GM12878 (cell line): ENCODE data around the gene POU2F3. TPM values are rescaled to one million over a fixed set of nuclear protein-coding genes. Genes with fewer than 3 reads are reported as not detected.

Experiments used
- ATAC-seq: fragments of 200-7000 bp; cut with Tn5 transposase; 3 replicates; pipeline ENCODE4 v1.9.1; 2020; ENCODE audit warnings: mild to moderate bottlenecking, moderate library complexity
- BruUV-seq: library from RNA; stranded (reverse); fragments of 400-500 nt; replicated peaks from 2 replicates; lab custom pipeline; 2021; lab: Mats Ljungman, UMichigan
- CTCF ChIA-PET: fragments of 300-600 bp; sonication (Branson Sonifier 250); formaldehyde crosslinking; extraction: SDS; loops from one replicate; lab custom pipeline; 2021; ENCODE audit warnings: inconsistent platforms; lab: Yijun Ruan, JAX
- POLR2A ChIA-PET: fragments of 350-600 bp; formaldehyde crosslinking; extraction: SDS; loops from one replicate; lab custom pipeline; 2021; ENCODE audit warnings: inconsistent platforms; lab: Charles Lee
- RAD21 ChIA-PET: fragments of 300-600 bp; sonication (Branson Sonifier 250); formaldehyde crosslinking; loops from one replicate; lab custom pipeline; 2023; ENCODE audit warnings: antibody characterized with exemption; ENCODE audit not compliant: unreplicated experiment; lab: Charles Lee
- SMC1A ChIA-PET: fragments of 300-600 bp; sonication (Branson Sonifier 250); formaldehyde crosslinking; loops from one replicate; lab custom pipeline; 2023; ENCODE audit not compliant: unreplicated experiment, uncharacterized antibody; lab: Charles Lee
- DNase-seq: peaks from one replicate; pipeline ENCODE4 v3.0.0-alpha.2; 2011; ENCODE audit warnings: low read depth, low spot score
- FAIRE-seq: peaks from 3 replicates; lab custom pipeline; 2011; peaks lifted over from hg19 to GRCh38; lab: Jason Lieb, UNC
- H2AFZ ChIP-seq: 2 replicates; pipeline ENCODE4 v1.6.0; 2011; ENCODE audit warnings: low read depth, low read length, control low read depth; ENCODE audit not compliant: control insufficient read depth
- H3K27ac ChIP-seq: 2 replicates; pipeline ENCODE4 v1.5.1; 2011; ENCODE audit warnings: control low read depth; ENCODE audit not compliant: control insufficient read depth, insufficient read depth
- H3K27me3 ChIP-seq, 2 experiments: replicated peaks in 1 of 2; 2 replicates each; pipeline versions ENCODE4 v1.6.0 to v1.6.1; 2011; ENCODE audit warnings: low read length in 1 of 2; ENCODE audit not compliant: control insufficient read depth in 2 of 2, insufficient read depth in 2 of 2
- H3K36me3 ChIP-seq, 2 experiments: 2 replicates each; pipeline ENCODE4 v1.5.1; 2011; ENCODE audit warnings: low read length in 1 of 2; ENCODE audit not compliant: control insufficient read depth in 2 of 2, insufficient read depth in 2 of 2
- H3K4me1 ChIP-seq: 2 replicates; pipeline ENCODE4 v1.6.1; 2011; ENCODE audit warnings: mild to moderate bottlenecking, low read length, moderate library complexity, mixed read lengths; ENCODE audit not compliant: control insufficient read depth, insufficient read depth
- H3K4me2 ChIP-seq: 2 replicates; pipeline ENCODE4 v1.6.0; 2011; ENCODE audit warnings: control low read depth; ENCODE audit not compliant: control insufficient read depth, insufficient read depth
- H3K4me3 ChIP-seq: fragments of 200-600 bp; sonication (generic); 2 replicates; pipeline ENCODE4 v1.5.1; 2016
- H3K79me2 ChIP-seq: 2 replicates; pipeline ENCODE4 v1.6.0; 2011; ENCODE audit warnings: low read length; ENCODE audit not compliant: control insufficient read depth, insufficient read depth
- H3K9ac ChIP-seq: 2 replicates; pipeline ENCODE4 v1.8.0; 2011; ENCODE audit warnings: low read length, control low read depth, mixed read lengths; ENCODE audit not compliant: control insufficient read depth, insufficient read depth
- H3K9me3 ChIP-seq: replicated peaks from 3 replicates; pipeline ENCODE4 v1.5.1; 2011; ENCODE audit warnings: mild to moderate bottlenecking, low read length; ENCODE audit not compliant: control insufficient read depth, insufficient read depth
- H4K20me1 ChIP-seq: 2 replicates; pipeline ENCODE4 v1.6.0; 2011; ENCODE audit not compliant: control insufficient read depth, insufficient read depth
- ATF3 ChIP-seq: IDR thresholded peaks from 2 replicates; pipeline ENCODE4 v1.6.1; 2011; ENCODE audit warnings: low read depth, mild to moderate bottlenecking, low read length, moderate library complexity, borderline replicate concordance; ENCODE audit errors: extremely low read depth
- BHLHE40 ChIP-seq, 2 experiments: fragments of 450-650 bp in 1 of 2; IDR thresholded peaks; 2 replicates each; pipeline ENCODE4 v1.6.1; 2011 to 2017; ENCODE audit warnings: low read depth in 2 of 2, borderline replicate concordance in 1 of 2, improper control_type of control experiment in 1 of 2, low read length in 1 of 2, mild to moderate bottlenecking in 1 of 2
- CBX5 ChIP-seq: sonication (generic); IDR thresholded peaks from 2 replicates; pipeline ENCODE4 v1.6.1; 2016; ENCODE audit warnings: low read depth, moderate library complexity, mild to moderate bottlenecking, inconsistent platforms
- CHD1 ChIP-seq: IDR thresholded peaks from 2 replicates; pipeline ENCODE4 v1.6.1; 2012; ENCODE audit warnings: low read depth, low read length, improper control_type of control experiment
- CTCF ChIP-seq, 3 experiments: IDR thresholded peaks in 2 of 3; conservative IDR thresholded peaks in 1 of 3; 2 replicates each; pipeline ENCODE4 v1.5.1; 2011; ENCODE audit warnings: low read depth in 3 of 3, low read length in 3 of 3, mild to moderate bottlenecking in 3 of 3, control low read depth in 2 of 3, moderate library complexity in 2 of 3, inconsistent platforms in 1 of 3, mixed read lengths in 1 of 3; ENCODE audit not compliant: control insufficient read depth in 2 of 3, insufficient read depth in 1 of 3; ENCODE audit errors: extremely low read depth in 1 of 3
- JUND ChIP-seq: IDR thresholded peaks from 2 replicates; pipeline ENCODE4 v1.6.1; 2012; ENCODE audit warnings: low read depth, mild to moderate bottlenecking, low read length, improper control_type of control experiment, moderate library complexity
- MEF2B ChIP-seq: fragments of 450-650 bp; IDR thresholded peaks from 2 replicates; pipeline ENCODE4 v1.6.1; 2018; ENCODE audit warnings: mild to moderate bottlenecking, moderate library complexity; ENCODE audit not compliant: partially characterized antibody, poor library complexity, severe bottlenecking
- MLLT1 ChIP-seq: fragments of 450-650 bp; IDR thresholded peaks from 2 replicates; pipeline ENCODE4 v1.6.1; 2016; ENCODE audit warnings: mild to moderate bottlenecking
- NBN ChIP-seq: fragments of 450-650 bp; IDR thresholded peaks from 2 replicates; pipeline ENCODE4 v1.6.1; 2016
- NRF1 ChIP-seq: conservative IDR thresholded peaks from 2 replicates; pipeline ENCODE4 v1.6.1; 2011; ENCODE audit warnings: mild to moderate bottlenecking, low read depth, low read length, improper control_type of control experiment
- RB1 ChIP-seq: fragments of 450-650 bp; formaldehyde crosslinking; IDR thresholded peaks from 2 replicates; pipeline ENCODE4 v1.6.1; 2017; ENCODE audit warnings: mild to moderate bottlenecking, borderline replicate concordance
- ZNF384 ChIP-seq: IDR thresholded peaks from 2 replicates; pipeline ENCODE4 v1.6.1; 2012; ENCODE audit warnings: low read depth, mild to moderate bottlenecking, low read length, improper control_type of control experiment, borderline replicate concordance
- WGBS: methylation state at CpG from one replicate; pipeline ENCODE4 v1.1.6; 2016; ENCODE audit warnings: low lambda C conversion rate; ENCODE audit not compliant: insufficient replicate concordance, insufficient coverage; ENCODE audit errors: missing lambda C conversion rate; 5-methylcytosine and 5-hydroxymethylcytosine counted together
- in situ Hi-C: fragments of 300-500 bp; cut with MboI; formaldehyde crosslinking; loops from 9 replicates; pipeline ENCODE4 v1.14.3; 2018; ENCODE audit warnings: mixed read lengths
- intact Hi-C: fragments of 100-400 bp; cut with micrococcal nuclease; formaldehyde crosslinking; loops from one replicate; pipeline ENCODE4 v1.14.2; 2022; ENCODE audit not compliant: unreplicated experiment
- polyA plus RNA-seq, 11 experiments: library from polyadenylated mRNA; depleted of rRNA in 4 of 11; unstranded in 6 of 11; stranded (reverse) in 5 of 11; fragments of >200 nt; fragmentation: Nextera tagmentation in 4 of 11; fragmentation: Illumina TruSeq in 1 of 11; extraction: Ambion mirVana in 4 of 11; extraction: Trizol in 1 of 11; gene quantifications; 1 replicate in 1 of 11; 2 replicates in 10 of 11; pipeline versions ENCODE4 v1.2.1 to v1.2.3, GENCODE V29; 2011 to 2016; ENCODE audit warnings: inconsistent platforms in 2 of 11, missing spikeins in 2 of 11, low read depth in 1 of 11
- total RNA-seq, 4 experiments: library from RNA; depleted of rRNA in 3 of 4; stranded (reverse); fragments of >200 nt in 3 of 4; fragmentation: Illumina TruSeq in 1 of 4; extraction: Trizol in 1 of 4; gene quantifications; 2 replicates each; pipeline versions ENCODE4 v1.2.1 to v1.2.3, GENCODE V29; 2013 to 2021

The POU2F3 gene
- total and polyA plus RNA-seq, 10 of the 15 experiments (the other 5 are each of a cell fraction or from before 2014, with no cell fraction given) = 0.09 to 4.4 (median 0.33) TPM

GRCh38 chr11:120197251-120197891 is 42.6 kb upstream of the POU2F3 start:
- no peaks in the 10 kb centered on the region for H3K79me2 ChIP-seq
- BruUV-seq = no TSS peak
- FAIRE-seq (no peak), ATAC-seq (no peak)
- H3K4me2 ChIP-seq = no peak overlapping the region
- H2AFZ ChIP-seq = no peak overlapping the region
- ChIA-PET SMC1A (no interaction called here), POLR2A (no interaction called here)
- no peaks in the 10 kb centered on the region for H3K4me1 ChIP-seq
- H3K27me3 ChIP-seq = peaks cover 0 to 2% of the 10 kb centered on the region in 2 experiments; a peak in 3 of 4 replicates
- in situ Hi-C loops = no loop called here
- TF ChIP-seq MEF2B (no peak), NBN (no peak), NRF1 (no peak), RB1 (no peak), JUND (no peak), ZNF384 (no peak), CBX5 (no peak)
- TF ChIP-seq, all 136 proteins: peak for 0
- H3K9me3 ChIP-seq = no peaks in the 10 kb centered on the region
- ChIA-PET RAD21 (no interaction called here), CTCF (interaction anchor here (0.9 kb wide), 1 partner anchor 32 kb away, joined by 3 read pairs; no protein-coding TSS in a partner anchor)
- H4K20me1 ChIP-seq = no peaks in the 10 kb centered on the region
- H3K36me3 ChIP-seq = no peaks in the 10 kb centered on the region
- no peak for DNase-seq
- intact Hi-C loops = no loop called here
- no peak overlapping the region for H3K27ac ChIP-seq
- H3K4me3 ChIP-seq = no peak overlapping the region
- H3K9ac ChIP-seq = no peak overlapping the region
- WGBS = 42% methylated on average over 9 of the region's 14 CpGs

- Histone ChIP-seq H3K36me3 (no peaks in the 10 kb centered on the region), H3K27ac (no peak overlapping the region), H4K20me1 (no peaks in the 10 kb centered on the region), H3K9me3 (no peaks in the 10 kb centered on the region), H3K79me2 (no peaks in the 10 kb centered on the region), H3K9ac (no peak overlapping the region), H3K4me1 (no peaks in the 10 kb centered on the region), H3K27me3 (peaks cover 0 to 2% of the 10 kb centered on the region in 2 experiments; a peak in 3 of 4 replicates), H2AFZ (no peak overlapping the region), H3K4me2 (no peak overlapping the region), H3K4me3 (no peak overlapping the region)
- in situ Hi-C loops (no loop called here), intact Hi-C loops (no loop called here)
- ChIA-PET CTCF (no interaction called here), POLR2A (no interaction called here), RAD21 (no interaction called here), SMC1A (no interaction called here)
- DNase-seq (no peak), ATAC-seq (no peak), FAIRE-seq (no peak)
- TF ChIP-seq BHLHE40 (IDR thresholded peaks at IDR 0.05; ENCODE audit: borderline replicate concordance in 1 of 2, low read depth in 2 of 2, low read length in 1 of 2) (no peak), MLLT1 (no peak), CTCF (IDR thresholded peaks at IDR 0.05 in 2 of 3, conservative IDR thresholded peaks at IDR 0.05 in 1 of 3; ENCODE audit: control insufficient read depth in 2 of 3, extremely low read depth in 1 of 3, insufficient read depth in 1 of 3, low read depth in 3 of 3, low read length in 3 of 3) (no peak), CHD1 (no peak), ATF3 (no peak)
- 48% methylated on average over 5 of the region's 9 CpGs for WGBS
- no TSS peak for BruUV-seq
Measured at GRCh38 chr11:120197977-120198376, 42.0 kb upstream of the POU2F3 start.
